ENCODE data around the gene EBF3.

DNA sequence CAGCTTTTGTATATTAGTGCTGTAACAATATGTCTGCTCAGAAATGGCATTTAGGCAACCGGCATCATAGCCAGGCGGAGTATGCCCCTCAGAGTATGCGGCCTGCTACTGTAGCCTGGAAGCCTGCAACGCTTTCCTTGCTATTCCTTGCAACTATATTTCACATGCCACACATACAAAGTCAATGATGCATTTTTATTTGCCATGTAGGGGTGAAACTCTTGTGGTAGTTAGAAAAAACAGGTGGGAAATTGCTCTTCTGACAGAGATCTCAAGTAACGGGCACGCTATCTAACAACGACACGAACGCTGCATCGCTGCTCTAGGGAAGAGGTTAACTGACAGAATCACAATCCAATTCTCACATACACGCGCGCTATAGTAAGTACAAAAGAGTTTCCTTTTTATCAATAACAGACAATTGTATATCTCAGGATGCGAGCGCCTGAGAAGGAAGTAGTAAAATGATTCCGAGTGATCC, 5.9 kb downstream of the EBF3 start:
- TF ChIP-seq, protein P1, sequence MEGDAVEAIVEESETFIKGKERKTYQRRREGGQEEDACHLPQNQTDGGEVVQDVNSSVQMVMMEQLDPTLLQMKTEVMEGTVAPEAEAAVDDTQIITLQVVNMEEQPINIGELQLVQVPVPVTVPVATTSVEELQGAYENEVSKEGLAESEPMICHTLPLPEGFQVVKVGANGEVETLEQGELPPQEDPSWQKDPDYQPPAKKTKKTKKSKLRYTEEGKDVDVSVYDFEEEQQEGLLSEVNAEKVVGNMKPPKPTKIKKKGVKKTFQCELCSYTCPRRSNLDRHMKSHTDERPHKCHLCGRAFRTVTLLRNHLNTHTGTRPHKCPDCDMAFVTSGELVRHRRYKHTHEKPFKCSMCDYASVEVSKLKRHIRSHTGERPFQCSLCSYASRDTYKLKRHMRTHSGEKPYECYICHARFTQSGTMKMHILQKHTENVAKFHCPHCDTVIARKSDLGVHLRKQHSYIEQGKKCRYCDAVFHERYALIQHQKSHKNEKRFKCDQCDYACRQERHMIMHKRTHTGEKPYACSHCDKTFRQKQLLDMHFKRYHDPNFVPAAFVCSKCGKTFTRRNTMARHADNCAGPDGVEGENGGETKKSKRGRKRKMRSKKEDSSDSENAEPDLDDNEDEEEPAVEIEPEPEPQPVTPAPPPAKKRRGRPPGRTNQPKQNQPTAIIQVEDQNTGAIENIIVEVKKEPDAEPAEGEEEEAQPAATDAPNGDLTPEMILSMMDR (IDR thresholded peaks at IDR 0.05 in 4 of 5, conservative IDR thresholded peaks at IDR 0.05 in 1 of 5): peak in 3 of 5 experiments; percentile 26 to 40 (median 28)
- TF ChIP-seq POLR2A (IDR thresholded peaks at IDR 0.05): no peak

Measured in gastrocnemius medialis (tissue), 4 donors.